Transverse colon (tissue), 4 donors: ENCODE measurements around the gene CASTOR1.
A peak's percentile ranks its signal among the peaks of the same experiment; 100 is the strongest.

Source experiments
- CTCF ChIP-seq, 5 experiments: fragments of 200-600 bp in 3 of 5; fragments of 450-650 bp in 2 of 5; sonication (generic) in 3 of 5; IDR thresholded peaks; 1 replicate in 2 of 5; 2 replicates in 3 of 5; pipeline ENCODE4 v1.5.1; 2016 to 2017; ENCODE audit warnings: antibody characterized with exemption in 5 of 5, inconsistent platforms in 3 of 5, mild to moderate bottlenecking in 2 of 5, moderate library complexity in 1 of 5
- EP300 ChIP-seq: sonication (generic); formaldehyde crosslinking; IDR thresholded peaks from one replicate; pipeline ENCODE4 v1.6.1; 2017; ENCODE audit warnings: antibody characterized with exemption, low read depth
- POLR2A ChIP-seq: fragments of 450-650 bp; IDR thresholded peaks from one replicate; pipeline ENCODE4 v1.6.1; 2016; ENCODE audit warnings: antibody characterized with exemption, mild to moderate bottlenecking, moderate library complexity
- POLR2AphosphoS5 ChIP-seq, 3 donors: sonication (generic); formaldehyde crosslinking; IDR thresholded peaks; one replicate each; pipeline ENCODE4 v1.6.1; 2016; ENCODE audit warnings: antibody characterized with exemption in 3 of 3

GRCh38 chr22:30325065-30325720, 35.9 kb upstream of the CASTOR1 start:
- TF ChIP-seq POLR2AphosphoS5 (IDR thresholded peaks at IDR 0.05) = peak; percentile 24 to 50 (median 42)
- no peak for TF ChIP-seq CTCF (IDR thresholded peaks at IDR 0.05)
- TF ChIP-seq EP300 = no peak
- peak; percentile 34 for TF ChIP-seq POLR2A
